Panc1 (cell line): ENCODE results near the gene TANC1. TPM values are rescaled to one million over a fixed set of nuclear protein-coding genes. Genes with fewer than 3 reads are reported as not detected.

Experiments
- ATAC-seq: fragments of 200-7000 bp; cut with Tn5 transposase; 2 replicates; pipeline ENCODE4 v1.9.1; 2020; ENCODE audit warnings: mild to moderate bottlenecking, moderate library complexity
- BruUV-seq: library from RNA; stranded (reverse); fragments of 400-500 nt; replicated peaks from 2 replicates; lab custom pipeline; 2021; lab: Mats Ljungman, UMichigan
- CTCF ChIA-PET: fragments of 300-600 bp; sonication (Branson Sonifier 250); formaldehyde crosslinking; loops from one replicate; lab custom pipeline; 2022; ENCODE audit warnings: antibody characterized with exemption; lab: Charles Lee
- POLR2A ChIA-PET: fragments of 300-600 bp; sonication (Branson Sonifier 250); formaldehyde crosslinking; loops from one replicate; lab custom pipeline; 2022; ENCODE audit warnings: antibody characterized with exemption; lab: Charles Lee
- DNase-seq: peaks from one replicate; pipeline ENCODE4 v3.0.0-alpha.2; 2010; ENCODE audit warnings: low read depth, low spot score
- H3K27ac ChIP-seq: 2 replicates; pipeline ENCODE4 v1.5.1; 2011; ENCODE audit warnings: mild to moderate bottlenecking, low read length, inconsistent platforms
- H3K27me3 ChIP-seq: fragments of 200-500 bp; sonication (Bioruptor generic); 2 replicates; pipeline ENCODE4 v1.6.0; 2014; ENCODE audit warnings: low read length, inconsistent platforms; ENCODE audit not compliant: control insufficient read depth, insufficient read depth
- H3K36me3 ChIP-seq: fragments of 200-500 bp; sonication (Bioruptor generic); 2 replicates; pipeline ENCODE4 v1.5.1; 2014; ENCODE audit warnings: inconsistent platforms, mild to moderate bottlenecking, low read length, moderate library complexity; ENCODE audit not compliant: control insufficient read depth, insufficient read depth
- H3K4me1 ChIP-seq: 2 replicates; pipeline ENCODE4 v1.5.1; 2011; ENCODE audit warnings: inconsistent platforms, mild to moderate bottlenecking, low read length, moderate library complexity; ENCODE audit not compliant: control insufficient read depth, insufficient read depth
- H3K4me3 ChIP-seq, 2 experiments: 2 replicates each; pipeline ENCODE4 v1.5.1; 2011 to 2012; ENCODE audit warnings: low read depth in 2 of 2, low read length in 2 of 2, mild to moderate bottlenecking in 2 of 2, inconsistent platforms in 1 of 2, moderate library complexity in 1 of 2
- H3K9me3 ChIP-seq: fragments of 200-500 bp; sonication (Bioruptor generic); 2 replicates; pipeline ENCODE4 v1.5.1; 2014; ENCODE audit warnings: low read depth, mild to moderate bottlenecking, inconsistent platforms, low read length, moderate library complexity; ENCODE audit not compliant: control insufficient read depth, insufficient read depth
- CTCF ChIP-seq: fragments of 450-650 bp; IDR thresholded peaks from 2 replicates; pipeline ENCODE4 v1.5.1; 2017; ENCODE audit warnings: mild to moderate bottlenecking
- POLR2AphosphoS5 ChIP-seq: IDR thresholded peaks from 2 replicates; pipeline ENCODE4 v1.6.1; 2012; ENCODE audit warnings: mild to moderate bottlenecking, low read depth, low read length, moderate library complexity
- REST ChIP-seq, 2 experiments: IDR thresholded peaks; 2 replicates each; pipeline ENCODE4 v1.6.1; 2011 to 2012; ENCODE audit warnings: low read depth in 2 of 2, control low read depth in 1 of 2, low read length in 1 of 2, mild to moderate bottlenecking in 1 of 2, moderate library complexity in 1 of 2; ENCODE audit not compliant: insufficient read depth in 1 of 2
- SIN3A ChIP-seq: IDR thresholded peaks from 2 replicates; pipeline ENCODE4 v1.6.1; 2012; ENCODE audit warnings: low read depth, mild to moderate bottlenecking, low read length, moderate library complexity, borderline replicate concordance; ENCODE audit not compliant: insufficient read depth
- TCF7L2 ChIP-seq: IDR thresholded peaks from 2 replicates; pipeline ENCODE4 v1.6.1; 2011; ENCODE audit warnings: mild to moderate bottlenecking, low read depth, low read length, inconsistent platforms
- in situ Hi-C: cut with HindIII; loops from 2 replicates; pipeline ENCODE4 v1.10.0; 2016; ENCODE audit warnings: low sequenced_read_pairs, low pct_unique_long_range_greater_than_20kb
- intact Hi-C: fragments of 100-400 bp; cut with micrococcal nuclease; formaldehyde crosslinking; loops from one replicate; pipeline ENCODE4 v1.10.0; 2022; ENCODE audit not compliant: unreplicated experiment
- total RNA-seq: library from RNA; stranded (reverse); gene quantifications from one replicate; pipeline ENCODE4 v1.2.1, GENCODE V29; 2021; ENCODE audit not compliant: unreplicated experiment

The TANC1 gene
- total RNA-seq, 1 experiment from 2014 or later, result 44.3 TPM

- Histone ChIP-seq H3K36me3 (peaks cover 10% of the 10 kb centered on the region; the same call in 1 of the 2 replicates), H3K27ac (no peak overlapping the region), H3K4me3 (no peak overlapping the region), H3K9me3 (no peaks in the 10 kb centered on the region), H3K27me3 (no peaks in the 10 kb centered on the region), H3K4me1 (no peaks in the 10 kb centered on the region)
- DNase-seq, result no peak
- no TSS peak for BruUV-seq
- POLR2A ChIA-PET, result no interaction called here
- CTCF ChIA-PET, result no interaction called here
- in situ Hi-C loops (no loop called here), intact Hi-C loops (no loop called here)
- ATAC-seq, result no peak
- TF ChIP-seq CTCF (no peak), REST (IDR thresholded peaks at IDR 0.05; ENCODE audit: insufficient read depth in 1 of 2, low read depth in 2 of 2, low read length in 1 of 2) (no peak), POLR2AphosphoS5 (no peak), TCF7L2 (no peak), SIN3A (no peak)
These were observed 181.9 kb downstream of the TANC1 start for GRCh38 chr2:159150280-159150746.

GRCh38 chr2:159151198-159152127 is 183.0 kb downstream of the TANC1 start:
- ChIA-PET POLR2A (no interaction called here), CTCF (no interaction called here)
- H3K36me3 ChIP-seq, result peaks cover 15% of the 10 kb centered on the region; the same call in 1 of the 2 replicates
- intact Hi-C loops (no loop called here), in situ Hi-C loops (no loop called here)
- ATAC-seq (no peak), DNase-seq (no peak)
- H3K27ac ChIP-seq, result no peak overlapping the region
- no peaks in the 10 kb centered on the region for H3K27me3 ChIP-seq
- H3K9me3 ChIP-seq, result no peaks in the 10 kb centered on the region
- no TSS peak for BruUV-seq
- H3K4me1 ChIP-seq, result no peaks in the 10 kb centered on the region
- TF ChIP-seq TCF7L2 (no peak), CTCF (no peak), SIN3A (no peak), REST (IDR thresholded peaks at IDR 0.05; ENCODE audit: insufficient read depth in 1 of 2, low read depth in 2 of 2, low read length in 1 of 2) (no peak), POLR2AphosphoS5 (no peak)
- H3K4me3 ChIP-seq, result no peak overlapping the region
